Small intestine (tissue), 7 donors: ENCODE results near the gene SRC. TPM values are rescaled to one million over a fixed set of nuclear protein-coding genes. Genes with fewer than 3 reads are reported as not detected.
"Not testable (repeated sequence)": the region's sequence is repeated elsewhere in the genome, so short reads cannot be mapped to it uniquely, and the experiment has no call there.

ENCODE experiments used
- DNase-seq, 2 donors: peaks; one replicate each; pipeline versions ENCODE4 v3.0.0 to v3.0.0-alpha.2; 2013
- FAIRE-seq: peaks from 2 replicates; lab custom pipeline; 2012; peaks lifted over from hg19 to GRCh38; lab: Jason Lieb, UNC
- H3K27ac ChIP-seq, 3 donors: one replicate each; pipeline ENCODE4 v1.5.1; 2013; ENCODE audit warnings: low read length in 2 of 3, mild to moderate bottlenecking in 2 of 3, control low read depth in 1 of 3, inconsistent platforms in 1 of 3, low read depth in 1 of 3, moderate library complexity in 1 of 3
- H3K27me3 ChIP-seq, 3 donors: one replicate each; pipeline ENCODE4 v1.6.1; 2013; ENCODE audit warnings: low read length in 3 of 3, inconsistent platforms in 1 of 3; ENCODE audit not compliant: control insufficient read depth in 3 of 3, insufficient read depth in 3 of 3
- H3K36me3 ChIP-seq, 3 donors: one replicate each; pipeline ENCODE4 v1.6.1; 2013; ENCODE audit warnings: low read length in 3 of 3, inconsistent platforms in 1 of 3, low read depth in 1 of 3, mild to moderate bottlenecking in 1 of 3, moderate library complexity in 1 of 3; ENCODE audit not compliant: control insufficient read depth in 3 of 3, insufficient read depth in 2 of 3
- H3K4me1 ChIP-seq, 3 donors: one replicate each; pipeline ENCODE4 v1.6.1; 2013; ENCODE audit warnings: low read length in 2 of 3, inconsistent platforms in 1 of 3, low read depth in 1 of 3, mild to moderate bottlenecking in 1 of 3, moderate library complexity in 1 of 3; ENCODE audit not compliant: control insufficient read depth in 3 of 3, insufficient read depth in 2 of 3
- H3K4me3 ChIP-seq, 3 donors: one replicate each; pipeline ENCODE4 v1.5.1; 2013; ENCODE audit warnings: low read length in 3 of 3, control low read depth in 1 of 3, inconsistent platforms in 1 of 3, low read depth in 1 of 3, mild to moderate bottlenecking in 1 of 3, moderate library complexity in 1 of 3
- H3K9me3 ChIP-seq, 2 donors: one replicate each; pipeline ENCODE4 v1.6.1; 2013; ENCODE audit warnings: low read depth in 1 of 2, low read length in 1 of 2; ENCODE audit not compliant: control insufficient read depth in 2 of 2, insufficient read depth in 1 of 2
- WGBS, 3 donors: extraction: QIAGEN DNeasy Blood & Tissue Kit; methylation state at CpG; one replicate each; pipeline ENCODE4 v1.1.7; 2013; 5-methylcytosine and 5-hydroxymethylcytosine counted together
- polyA plus RNA-seq, 4 donors: library from polyadenylated mRNA; stranded (reverse) in 3 of 4; unstranded in 1 of 4; fragments of 200-250 nt in 3 of 4; fragments of 120-200 nt in 1 of 4; gene quantifications; one replicate each; pipeline versions ENCODE4 v1.2.1 to v1.2.3, GENCODE V29; 2013
- donor health status: healthy with polysubstance abuse.
- donor health status: control.
- donor health status: control.
- donor health status: Bipolar disorder and iron deficiency.
- donor health status: healthy.

The SRC gene
- polyA plus RNA-seq, 4 donors: 70.8 to 173 (median 95.3) TPM

GRCh38 chr20:37335642-37336368 lies 10.1 kb upstream of the SRC start:
- peak; percentile 53 to 82 for DNase-seq
- H3K4me3 ChIP-seq: no peak overlapping the region
- WGBS, 3 donors: 48 to 56% (median 51%) methylated on average over 15 of the region's 15 CpGs
- no peak for FAIRE-seq
- peaks cover 8 to 25% (median 10%) of the 10 kb centered on the region in 3 donors for H3K4me1 ChIP-seq
- peak overlapping the region; percentile 65 to 79 (median 66) for H3K27ac ChIP-seq
- H3K27me3 ChIP-seq: no peaks in the 10 kb centered on the region
- H3K36me3 ChIP-seq: no peaks in the 10 kb centered on the region
- no peaks in the 10 kb centered on the region for H3K9me3 ChIP-seq

- Histone ChIP-seq H3K4me3 (no peak overlapping the region), H3K9me3 (no peaks in the 10 kb centered on the region), H3K27me3 (no peaks in the 10 kb centered on the region), H3K4me1 (peaks cover 8 to 22% (median 10%) of the 10 kb centered on the region in 3 donors), H3K27ac (peak overlapping the region; percentile 65 to 79 (median 66)), H3K36me3 (no peaks in the 10 kb centered on the region)
- no peak for FAIRE-seq
- 27 to 39% (median 36%) methylated on average over 10 to 11 of the region's 11 CpGs for WGBS, 3 donors
- DNase-seq: peak; percentile 33 to 40
These were observed 9.4 kb upstream of the SRC start for GRCh38 chr20:37336369-37337207.

GRCh38 chr20:37337208-37337991 lies 8.5 kb upstream of the SRC start:
- Histone ChIP-seq H3K36me3 (no peaks in the 10 kb centered on the region), H3K4me3 (no peak overlapping the region), H3K9me3 (no peaks in the 10 kb centered on the region), H3K4me1 (peaks cover 8 to 14% (median 10%) of the 10 kb centered on the region in 3 donors), H3K27me3 (no peaks in the 10 kb centered on the region), H3K27ac (peak overlapping the region in 1 of 3 donors; percentile 64)
- DNase-seq (no peak), FAIRE-seq (no peak)
- 74 to 79% (median 77%) methylated on average over 8 of the region's 8 CpGs for WGBS, 3 donors

- not testable (repeated sequence) for DNase-seq
- 95 to 96% (median 95%) methylated on average over 8 of the region's 8 CpGs for WGBS, 3 donors
These were observed 7.6 kb upstream of the SRC start for GRCh38 chr20:37338380-37338779.

GRCh38 chr20:37339208-37339607 lies 6.7 kb upstream of the SRC start:
- H3K27ac ChIP-seq: no peak overlapping the region

More at GRCh38 chr20:37338380-37338779, 7.6 kb upstream of the SRC start:
- H3K9me3 ChIP-seq, FAIRE-seq, H3K27me3 ChIP-seq, H3K27ac ChIP-seq, H3K36me3 ChIP-seq, H3K4me3 ChIP-seq: not testable (repeated sequence)
- H3K4me1 ChIP-seq: peaks cover 10 to 18% (median 12%) of the 10 kb centered on the region in 3 donors

GRCh38 chr20:37339764-37340109 lies 6.2 kb upstream of the SRC start:
- DNase-seq, H3K27ac ChIP-seq, FAIRE-seq, H3K36me3 ChIP-seq, H3K4me3 ChIP-seq, H3K9me3 ChIP-seq, H3K27me3 ChIP-seq: not testable (repeated sequence)
- H3K4me1 ChIP-seq: peaks cover 13 to 30% (median 13%) of the 10 kb centered on the region in 3 donors
- WGBS, 3 donors: 87 to 91% (median 91%) methylated on average over 7 of the region's 7 CpGs

More at GRCh38 chr20:37339208-37339607, 6.7 kb upstream of the SRC start:
- Histone ChIP-seq H3K4me3 (no peak overlapping the region), H3K27me3 (no peaks in the 10 kb centered on the region), H3K36me3 (no peaks in the 10 kb centered on the region), H3K9me3 (no peaks in the 10 kb centered on the region), H3K4me1 (peaks cover 13 to 26% (median 13%) of the 10 kb centered on the region in 3 donors)
- FAIRE-seq: no peak
- no peak for DNase-seq
- 65 to 74% (median 66%) methylated on average over 4 of the region's 4 CpGs for WGBS, 3 donors

- H3K4me1 ChIP-seq: peaks cover 12 to 30% (median 13%) of the 10 kb centered on the region in 3 donors
- DNase-seq (no peak), FAIRE-seq (no peak)
- 85 to 92% (median 86%) methylated on average over 6 of the region's 6 CpGs for WGBS, 3 donors
- no peaks in the 10 kb centered on the region for H3K27me3 ChIP-seq
- H3K9me3 ChIP-seq: no peaks in the 10 kb centered on the region
- H3K4me3 ChIP-seq: no peak overlapping the region
- H3K27ac ChIP-seq: no peak overlapping the region
- no peaks in the 10 kb centered on the region for H3K36me3 ChIP-seq
These were observed 4.9 kb upstream of the SRC start for GRCh38 chr20:37340998-37341397.

- 94% methylated on average over 11 of the region's 11 CpGs for WGBS, 3 donors
- no peak overlapping the region for H3K27ac ChIP-seq
- DNase-seq (no peak), FAIRE-seq (no peak)
- H3K4me1 ChIP-seq: peaks cover 6 to 25% (median 7%) of the 10 kb centered on the region in 3 donors
- no peaks in the 10 kb centered on the region for H3K36me3 ChIP-seq
- H3K27me3 ChIP-seq: no peaks in the 10 kb centered on the region
- no peak overlapping the region for H3K4me3 ChIP-seq
- H3K9me3 ChIP-seq: no peaks in the 10 kb centered on the region
These were observed 4.3 kb upstream of the SRC start for GRCh38 chr20:37341632-37342031.
